ENCODE measurements around the gene CCM2. TPM values are rescaled to one million over a fixed set of nuclear protein-coding genes. Genes with fewer than 3 reads are reported as not detected.

Gene CCM2
- total RNA-seq, 1 donor from 2014 or later = 89.0 TPM

- Mint-ChIP-seq H3K4me1 (peaks cover 63% of the 10 kb centered on the region), H3K36me3 (ENCODE audit: low read depth) (peaks cover 60% of the 10 kb centered on the region), H3K9me3 (no peaks in the 10 kb centered on the region), H3K27ac (peak overlapping the region; percentile 5), H3K4me3 (no peak overlapping the region), H3K27me3 (no peaks in the 10 kb centered on the region)
- intact Hi-C loops (cut with micrococcal nuclease) = no loop called here
- ATAC-seq (ENCODE audit: low read depth) (no peak), DNase-seq (no peak)
- CTCF ChIA-PET = interaction anchor here (0.6 kb wide), 1 partner anchor 228 kb away, joined by 4 read pairs; no protein-coding TSS in a partner anchor
- no peak for TF ChIP-seq CTCF (IDR thresholded peaks at IDR 0.05)
- POLR2A ChIA-PET = no interaction called here
Measured at GRCh38 chr7:45053401-45053800, 53.4 kb downstream of the CCM2 start.

- Mint-ChIP-seq H3K27ac (peak overlapping the region; percentile 5), H3K4me3 (no peak overlapping the region), H3K36me3 (ENCODE audit: low read depth) (peaks cover 60% of the 10 kb centered on the region), H3K27me3 (no peaks in the 10 kb centered on the region), H3K4me1 (peaks cover 60% of the 10 kb centered on the region), H3K9me3 (no peaks in the 10 kb centered on the region)
- ATAC-seq (ENCODE audit: low read depth) (no peak), DNase-seq (no peak)
- intact Hi-C loops (cut with micrococcal nuclease) = no loop called here
- POLR2A ChIA-PET = interaction anchor here (0.7 kb wide), 1 partner anchor 73 kb away, joined by 3 read pairs; no protein-coding TSS in a partner anchor
- TF ChIP-seq CTCF (IDR thresholded peaks at IDR 0.05) = no peak
- CTCF ChIA-PET = interaction anchor here (0.6 kb wide), 1 partner anchor 229 kb away, joined by 4 read pairs; no protein-coding TSS in a partner anchor
Measured at GRCh38 chr7:45053941-45054340, 53.9 kb downstream of the CCM2 start.

- ChIA-PET POLR2A (interaction anchor here (0.7 kb wide), 1 partner anchor 74 kb away, joined by 3 read pairs; no protein-coding TSS in a partner anchor), CTCF (no interaction called here)
- intact Hi-C loops (cut with micrococcal nuclease) = no loop called here
- no peak overlapping the region for H3K4me3 Mint-ChIP-seq
- peaks cover 57% of the 10 kb centered on the region for H3K36me3 Mint-ChIP-seq (ENCODE audit: low read depth)
- ATAC-seq (ENCODE audit: low read depth) = no peak
- H3K4me1 Mint-ChIP-seq = peaks cover 58% of the 10 kb centered on the region
- H3K27me3 Mint-ChIP-seq = no peaks in the 10 kb centered on the region
- TF ChIP-seq CTCF (IDR thresholded peaks at IDR 0.05) = no peak
- H3K9me3 Mint-ChIP-seq = no peaks in the 10 kb centered on the region
- no peak for DNase-seq
- H3K27ac Mint-ChIP-seq = peak overlapping the region; percentile 59
Measured at GRCh38 chr7:45054442-45054841, 54.4 kb downstream of the CCM2 start.

- Mint-ChIP-seq H3K4me1 (peaks cover 58% of the 10 kb centered on the region), H3K27me3 (no peaks in the 10 kb centered on the region), H3K4me3 (no peak overlapping the region), H3K27ac (peak overlapping the region; percentile 59), H3K36me3 (ENCODE audit: low read depth) (peaks cover 56% of the 10 kb centered on the region), H3K9me3 (no peaks in the 10 kb centered on the region)
- ChIA-PET CTCF (no interaction called here), POLR2A (no interaction called here)
- intact Hi-C loops (cut with micrococcal nuclease) = no loop called here
- DNase-seq = no peak
- no peak for TF ChIP-seq CTCF (IDR thresholded peaks at IDR 0.05)
- no peak for ATAC-seq (ENCODE audit: low read depth)
Measured at GRCh38 chr7:45055016-45055415, 55.0 kb downstream of the CCM2 start.

GRCh38 chr7:45055594-45056219 is 55.7 kb downstream of the CCM2 start:
- TF ChIP-seq CTCF (IDR thresholded peaks at IDR 0.05) = no peak
- Mint-ChIP-seq H3K27ac (no peak overlapping the region), H3K27me3 (no peaks in the 10 kb centered on the region), H3K4me3 (no peak overlapping the region), H3K36me3 (ENCODE audit: low read depth) (peaks cover 56% of the 10 kb centered on the region), H3K4me1 (peaks cover 57% of the 10 kb centered on the region), H3K9me3 (no peaks in the 10 kb centered on the region)
- ChIA-PET CTCF (no interaction called here), POLR2A (no interaction called here)
- no peak for ATAC-seq (ENCODE audit: low read depth)
- intact Hi-C loops (cut with micrococcal nuclease) = loop anchor here (2.0 kb wide), 1 partner anchor 29 kb away; no protein-coding TSS in a partner anchor
- DNase-seq = no peak

All from activated B cell treated with CpG ODN at 0.5 μM for 24 hours (primary cell).